ENCODE results near the gene CHST9. TPM values are rescaled to one million over a fixed set of nuclear protein-coding genes. Genes with fewer than 3 reads are reported as not detected.

Gene CHST9
- total and polyA plus RNA-seq, 10 of the 15 experiments (the other 5 are each of a cell fraction or from before 2014, with no cell fraction given), result 0.34 TPM; not detected in 9

DNA sequence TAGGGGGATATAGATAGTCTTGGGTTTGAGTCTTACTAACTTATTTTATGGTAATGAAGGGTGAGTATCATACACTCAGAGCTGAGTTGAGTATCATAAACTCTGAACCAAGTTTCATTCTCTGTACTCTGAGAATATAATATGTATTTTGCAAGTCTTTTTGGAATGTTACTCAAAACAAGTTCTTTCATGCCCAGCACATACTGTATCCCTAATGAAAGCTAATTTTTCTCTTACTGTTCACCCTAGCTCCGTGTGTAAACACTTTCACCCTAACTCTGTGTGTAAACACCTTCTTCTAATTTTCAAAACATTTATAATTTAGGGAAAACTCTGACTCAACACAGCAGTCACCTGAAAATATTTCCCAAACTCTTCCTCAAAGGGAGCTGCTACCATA lies 29.7 kb upstream of the CHST9 start:
- DNase-seq (ENCODE audit: low read depth, low spot score) (no peak), FAIRE-seq (no peak), ATAC-seq (no peak)
- SMC1A ChIA-PET (ENCODE audit: uncharacterized antibody, unreplicated experiment), result interaction anchor here (0.5 kb wide), 1 partner anchor 8 kb away, joined by 3 read pairs; no protein-coding TSS in a partner anchor
- no peak overlapping the region for H3K27ac ChIP-seq (ENCODE audit: control insufficient read depth, insufficient read depth)
- H3K4me1 ChIP-seq (ENCODE audit: control insufficient read depth, insufficient read depth, low read length), result no peaks in the 10 kb centered on the region
- TF ChIP-seq HDGF (IDR thresholded peaks at IDR 0.05), result no peak
- no peak for TF ChIP-seq JUND (IDR thresholded peaks at IDR 0.05; ENCODE audit: low read depth, low read length)
- no peak for TF ChIP-seq MEF2A (IDR thresholded peaks at IDR 0.05; ENCODE audit: insufficient read depth, low read depth, low read length)
- TF ChIP-seq, protein P1, sequence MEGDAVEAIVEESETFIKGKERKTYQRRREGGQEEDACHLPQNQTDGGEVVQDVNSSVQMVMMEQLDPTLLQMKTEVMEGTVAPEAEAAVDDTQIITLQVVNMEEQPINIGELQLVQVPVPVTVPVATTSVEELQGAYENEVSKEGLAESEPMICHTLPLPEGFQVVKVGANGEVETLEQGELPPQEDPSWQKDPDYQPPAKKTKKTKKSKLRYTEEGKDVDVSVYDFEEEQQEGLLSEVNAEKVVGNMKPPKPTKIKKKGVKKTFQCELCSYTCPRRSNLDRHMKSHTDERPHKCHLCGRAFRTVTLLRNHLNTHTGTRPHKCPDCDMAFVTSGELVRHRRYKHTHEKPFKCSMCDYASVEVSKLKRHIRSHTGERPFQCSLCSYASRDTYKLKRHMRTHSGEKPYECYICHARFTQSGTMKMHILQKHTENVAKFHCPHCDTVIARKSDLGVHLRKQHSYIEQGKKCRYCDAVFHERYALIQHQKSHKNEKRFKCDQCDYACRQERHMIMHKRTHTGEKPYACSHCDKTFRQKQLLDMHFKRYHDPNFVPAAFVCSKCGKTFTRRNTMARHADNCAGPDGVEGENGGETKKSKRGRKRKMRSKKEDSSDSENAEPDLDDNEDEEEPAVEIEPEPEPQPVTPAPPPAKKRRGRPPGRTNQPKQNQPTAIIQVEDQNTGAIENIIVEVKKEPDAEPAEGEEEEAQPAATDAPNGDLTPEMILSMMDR (IDR thresholded peaks at IDR 0.05 in 2 of 3, conservative IDR thresholded peaks at IDR 0.05 in 1 of 3; ENCODE audit: control insufficient read depth in 2 of 3, extremely low read depth in 1 of 3, insufficient read depth in 1 of 3, low read depth in 3 of 3, low read length in 3 of 3), result no peak
- TF ChIP-seq, protein P2, sequence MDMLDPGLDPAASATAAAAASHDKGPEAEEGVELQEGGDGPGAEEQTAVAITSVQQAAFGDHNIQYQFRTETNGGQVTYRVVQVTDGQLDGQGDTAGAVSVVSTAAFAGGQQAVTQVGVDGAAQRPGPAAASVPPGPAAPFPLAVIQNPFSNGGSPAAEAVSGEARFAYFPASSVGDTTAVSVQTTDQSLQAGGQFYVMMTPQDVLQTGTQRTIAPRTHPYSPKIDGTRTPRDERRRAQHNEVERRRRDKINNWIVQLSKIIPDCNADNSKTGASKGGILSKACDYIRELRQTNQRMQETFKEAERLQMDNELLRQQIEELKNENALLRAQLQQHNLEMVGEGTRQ (IDR thresholded peaks at IDR 0.05; ENCODE audit: borderline replicate concordance, low read depth, low read length), result no peak
- TF ChIP-seq, protein P3, sequence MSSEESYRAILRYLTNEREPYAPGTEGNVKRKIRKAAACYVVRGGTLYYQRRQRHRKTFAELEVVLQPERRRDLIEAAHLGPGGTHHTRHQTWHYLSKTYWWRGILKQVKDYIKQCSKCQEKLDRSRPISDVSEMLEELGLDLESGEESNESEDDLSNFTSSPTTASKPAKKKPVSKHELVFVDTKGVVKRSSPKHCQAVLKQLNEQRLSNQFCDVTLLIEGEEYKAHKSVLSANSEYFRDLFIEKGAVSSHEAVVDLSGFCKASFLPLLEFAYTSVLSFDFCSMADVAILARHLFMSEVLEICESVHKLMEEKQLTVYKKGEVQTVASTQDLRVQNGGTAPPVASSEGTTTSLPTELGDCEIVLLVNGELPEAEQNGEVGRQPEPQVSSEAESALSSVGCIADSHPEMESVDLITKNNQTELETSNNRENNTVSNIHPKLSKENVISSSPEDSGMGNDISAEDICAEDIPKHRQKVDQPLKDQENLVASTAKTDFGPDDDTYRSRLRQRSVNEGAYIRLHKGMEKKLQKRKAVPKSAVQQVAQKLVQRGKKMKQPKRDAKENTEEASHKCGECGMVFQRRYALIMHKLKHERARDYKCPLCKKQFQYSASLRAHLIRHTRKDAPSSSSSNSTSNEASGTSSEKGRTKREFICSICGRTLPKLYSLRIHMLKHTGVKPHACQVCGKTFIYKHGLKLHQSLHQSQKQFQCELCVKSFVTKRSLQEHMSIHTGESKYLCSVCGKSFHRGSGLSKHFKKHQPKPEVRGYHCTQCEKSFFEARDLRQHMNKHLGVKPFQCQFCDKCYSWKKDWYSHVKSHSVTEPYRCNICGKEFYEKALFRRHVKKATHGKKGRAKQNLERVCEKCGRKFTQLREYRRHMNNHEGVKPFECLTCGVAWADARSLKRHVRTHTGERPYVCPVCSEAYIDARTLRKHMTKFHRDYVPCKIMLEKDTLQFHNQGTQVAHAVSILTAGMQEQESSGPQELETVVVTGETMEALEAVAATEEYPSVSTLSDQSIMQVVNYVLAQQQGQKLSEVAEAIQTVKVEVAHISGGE (CRISPR knock-in tag; IDR thresholded peaks at IDR 0.05), result no peak
- TF ChIP-seq BMI1 (IDR thresholded peaks at IDR 0.05; ENCODE audit: borderline replicate concordance), result no peak
- TF ChIP-seq POLR2AphosphoS2 (IDR thresholded peaks at IDR 0.05; ENCODE audit: low read depth, low read length), result no peak
- TF ChIP-seq MEF2B (IDR thresholded peaks at IDR 0.05; ENCODE audit: partially characterized antibody, poor library complexity, severe bottlenecking), result no peak
- no peak for TF ChIP-seq FOS (IDR thresholded peaks at IDR 0.05; ENCODE audit: borderline replicate concordance, extremely low read depth, insufficient read length)
- TF ChIP-seq TARDBP (IDR thresholded peaks at IDR 0.05; ENCODE audit: borderline replicate concordance), result no peak
- TF ChIP-seq LARP7 (IDR thresholded peaks at IDR 0.05), result no peak
- TF ChIP-seq CEBPB (IDR thresholded peaks at IDR 0.05; ENCODE audit: borderline replicate concordance in 1 of 2, low read depth in 2 of 2, low read length in 2 of 2), result no peak
- no peak for TF ChIP-seq PML (IDR thresholded peaks at IDR 0.05; ENCODE audit: low read length)
- WGBS (ENCODE audit: insufficient coverage, insufficient replicate concordance, low lambda C conversion rate, missing lambda C conversion rate), result 5% methylated on average over 1 of the region's 1 CpG
- RAD21 ChIA-PET (ENCODE audit: unreplicated experiment), result no interaction called here
- POLR2A ChIA-PET, result no interaction called here
- no peak overlapping the region for H2AFZ ChIP-seq (ENCODE audit: control insufficient read depth, low read depth, low read length)
- no peak overlapping the region for H3K4me3 ChIP-seq
- CTCF ChIA-PET, result no interaction called here
- H3K9ac ChIP-seq (ENCODE audit: control insufficient read depth, insufficient read depth, low read length), result no peak overlapping the region
- H3K79me2 ChIP-seq (ENCODE audit: control insufficient read depth, insufficient read depth, low read length), result no peaks in the 10 kb centered on the region
- intact Hi-C loops (cut with micrococcal nuclease; ENCODE audit: unreplicated experiment), result loop anchor here (10.0 kb wide), 1 partner anchor 50 kb away; no protein-coding TSS in a partner anchor
- BruUV-seq (replicated peaks), result no TSS peak
- H3K4me2 ChIP-seq (ENCODE audit: control insufficient read depth, insufficient read depth), result no peak overlapping the region
- H3K9me3 ChIP-seq (replicated peaks; ENCODE audit: control insufficient read depth, insufficient read depth, low read length), result no peaks in the 10 kb centered on the region
- no peaks in the 10 kb centered on the region for H3K27me3 ChIP-seq (replicated peaks in 1 of 2; ENCODE audit: control insufficient read depth in 2 of 2, insufficient read depth in 2 of 2, low read length in 1 of 2)
- no peaks in the 10 kb centered on the region for H4K20me1 ChIP-seq (ENCODE audit: control insufficient read depth, insufficient read depth)
- in situ Hi-C loops (cut with MboI), result no loop called here
- no peaks in the 10 kb centered on the region for H3K36me3 ChIP-seq (ENCODE audit: control insufficient read depth in 2 of 2, insufficient read depth in 2 of 2, low read length in 1 of 2)

Data from GM12878 (cell line).